ENCODE results near the gene TAB3. TPM values are rescaled to one million over a fixed set of nuclear protein-coding genes. Genes with fewer than 3 reads are reported as not detected.

Gene TAB3
- total RNA-seq, 1 experiment from 2014 or later: 28.4 TPM

- Mint-ChIP-seq H3K4me1 (ENCODE audit: insufficient read depth, unreplicated experiment) (no peaks in the 10 kb centered on the region), H3K4me3 (ENCODE audit: unreplicated experiment) (no peak overlapping the region), H3K9me3 (ENCODE audit: unreplicated experiment) (no peaks in the 10 kb centered on the region), H3K27me3 (ENCODE audit: insufficient read depth, unreplicated experiment) (no peaks in the 10 kb centered on the region), H3K27ac (ENCODE audit: low read depth, unreplicated experiment) (no peak overlapping the region), H3K36me3 (ENCODE audit: insufficient read depth, unreplicated experiment) (no peaks in the 10 kb centered on the region)
- no TSS peak for BruUV-seq (replicated peaks)
- intact Hi-C loops (cut with micrococcal nuclease): loop anchor here (2.0 kb wide), 1 partner anchor 217 kb away; no protein-coding TSS in a partner anchor
- POLR2A ChIA-PET: no interaction called here
- CTCF ChIA-PET: interaction anchor here (1.8 to 1.9 kb wide), 2 partner anchors 86 to 87 kb away, joined by 7 to 17 read pairs; no protein-coding TSS in a partner anchor
- no peak for TF ChIP-seq CTCF (IDR thresholded peaks at IDR 0.05; ENCODE audit: unreplicated experiment)
- DNase-seq (ENCODE audit: unreplicated experiment): no peak
Measured at GRCh38 chrX:30822068-30822681, 66.9 kb downstream of the TAB3 start.

GRCh38 chrX:30821116-30821515 lies 67.9 kb downstream of the TAB3 start:
- intact Hi-C loops (cut with micrococcal nuclease): loop anchor here (2.0 kb wide), 1 partner anchor 84 kb away; no protein-coding TSS in a partner anchor
- no peak for TF ChIP-seq CTCF (IDR thresholded peaks at IDR 0.05; ENCODE audit: unreplicated experiment)
- no peak for DNase-seq (ENCODE audit: unreplicated experiment)
- Mint-ChIP-seq H3K27ac (ENCODE audit: low read depth, unreplicated experiment) (no peak overlapping the region), H3K9me3 (ENCODE audit: unreplicated experiment) (no peaks in the 10 kb centered on the region), H3K4me1 (ENCODE audit: insufficient read depth, unreplicated experiment) (no peaks in the 10 kb centered on the region), H3K4me3 (ENCODE audit: unreplicated experiment) (no peak overlapping the region), H3K36me3 (ENCODE audit: insufficient read depth, unreplicated experiment) (no peaks in the 10 kb centered on the region), H3K27me3 (ENCODE audit: insufficient read depth, unreplicated experiment) (no peaks in the 10 kb centered on the region)
- POLR2A ChIA-PET: interaction anchor here (0.9 kb wide), 1 partner anchor 84 kb away, joined by 6 read pairs; no protein-coding TSS in a partner anchor
- CTCF ChIA-PET: interaction anchor here (1.7 to 1.9 kb wide), 2 partner anchors 10 to 85 kb away, joined by 5 to 17 read pairs; no protein-coding TSS in a partner anchor
- BruUV-seq (replicated peaks): no TSS peak

GRCh38 chrX:30819080-30819479 lies 70.0 kb downstream of the TAB3 start:
- no peaks in the 10 kb centered on the region for H3K4me1 Mint-ChIP-seq (ENCODE audit: insufficient read depth, unreplicated experiment)
- no peaks in the 10 kb centered on the region for H3K27me3 Mint-ChIP-seq (ENCODE audit: insufficient read depth, unreplicated experiment)
- intact Hi-C loops (cut with micrococcal nuclease): no loop called here
- no peaks in the 10 kb centered on the region for H3K36me3 Mint-ChIP-seq (ENCODE audit: insufficient read depth, unreplicated experiment)
- no peak overlapping the region for H3K27ac Mint-ChIP-seq (ENCODE audit: low read depth, unreplicated experiment)
- ChIA-PET CTCF (no interaction called here), POLR2A (no interaction called here)
- no peaks in the 10 kb centered on the region for H3K9me3 Mint-ChIP-seq (ENCODE audit: unreplicated experiment)
- H3K4me3 Mint-ChIP-seq (ENCODE audit: unreplicated experiment): no peak overlapping the region
- no peak for TF ChIP-seq CTCF (IDR thresholded peaks at IDR 0.05; ENCODE audit: unreplicated experiment)
- DNase-seq (ENCODE audit: unreplicated experiment): no peak
- no TSS peak for BruUV-seq (replicated peaks)

- H3K4me1 Mint-ChIP-seq (ENCODE audit: insufficient read depth, unreplicated experiment): no peaks in the 10 kb centered on the region
- ChIA-PET CTCF (interaction anchor here (0.6 to 1.7 kb wide), 2 partner anchors 71 to 80 kb away, joined by 3 to 7 read pairs; no protein-coding TSS in a partner anchor), POLR2A (no interaction called here)
- H3K4me3 Mint-ChIP-seq (ENCODE audit: unreplicated experiment): no peak overlapping the region
- no peaks in the 10 kb centered on the region for H3K27me3 Mint-ChIP-seq (ENCODE audit: insufficient read depth, unreplicated experiment)
- intact Hi-C loops (cut with micrococcal nuclease): no loop called here
- no TSS peak for BruUV-seq (replicated peaks)
- DNase-seq (ENCODE audit: unreplicated experiment): no peak
- TF ChIP-seq CTCF (IDR thresholded peaks at IDR 0.05; ENCODE audit: unreplicated experiment): no peak
- H3K27ac Mint-ChIP-seq (ENCODE audit: low read depth, unreplicated experiment): no peak overlapping the region
- no peaks in the 10 kb centered on the region for H3K36me3 Mint-ChIP-seq (ENCODE audit: insufficient read depth, unreplicated experiment)
- H3K9me3 Mint-ChIP-seq (ENCODE audit: unreplicated experiment): no peaks in the 10 kb centered on the region
Measured at GRCh38 chrX:30816079-30816478, 73.0 kb downstream of the TAB3 start.
